WERI-Rb-1 (cell line): ENCODE results near the gene SATB2.

ENCODE experiments used
- DNase-seq: peaks from one replicate; pipeline ENCODE4 v3.0.0-alpha.2; 2020
- H3K27ac ChIP-seq: fragments of 250-450 bp; sonication (Bioruptor Pico); 2 replicates; pipeline ENCODE4 v1.5.1; 2020; ENCODE audit warnings: mild to moderate bottlenecking, moderate library complexity
- H3K27me3 ChIP-seq: fragments of 250-450 bp; sonication (Bioruptor Pico); 2 replicates; pipeline ENCODE4 v1.5.1; 2021; ENCODE audit warnings: mild to moderate bottlenecking, low read depth, moderate library complexity; ENCODE audit not compliant: insufficient read depth, severe bottlenecking
- H3K36me3 ChIP-seq: fragments of 250-450 bp; sonication (Bioruptor Pico); 2 replicates; pipeline ENCODE4 v1.5.1; 2020; ENCODE audit warnings: mild to moderate bottlenecking, moderate library complexity
- H3K4me3 ChIP-seq: 2 replicates; pipeline ENCODE4 v1.5.1; 2011; ENCODE audit warnings: low read depth, mild to moderate bottlenecking, control low read depth, low read length
- H3K9me3 ChIP-seq: fragments of 250-450 bp; sonication (Bioruptor Pico); 2 replicates; pipeline ENCODE4 v1.5.1; 2021; ENCODE audit warnings: mild to moderate bottlenecking, moderate library complexity; ENCODE audit not compliant: severe bottlenecking
- CTCF ChIP-seq: IDR thresholded peaks from 2 replicates; pipeline ENCODE4 v1.5.1; 2011; ENCODE audit warnings: low read depth, mild to moderate bottlenecking, control low read depth, inconsistent platforms, low read length

Gene SATB2

GRCh38 chr2:199382091-199382490 is 75.6 kb downstream of the SATB2 start:
- Histone ChIP-seq H3K4me3 (no peak overlapping the region), H3K27ac (no peak overlapping the region), H3K9me3 (no peaks in the 10 kb centered on the region), H3K27me3 (no peaks in the 10 kb centered on the region), H3K36me3 (peaks cover 16% of the 10 kb centered on the region; the same call in 1 of the 2 replicates)
- no peak for DNase-seq
- no peak for TF ChIP-seq CTCF

- no peaks in the 10 kb centered on the region for H3K9me3 ChIP-seq
- no peak for TF ChIP-seq CTCF
- H3K36me3 ChIP-seq = peaks cover 16% of the 10 kb centered on the region; the same call in 1 of the 2 replicates
- no peak overlapping the region for H3K27ac ChIP-seq
- no peaks in the 10 kb centered on the region for H3K27me3 ChIP-seq
- H3K4me3 ChIP-seq = no peak overlapping the region
- DNase-seq = no peak
Measured at GRCh38 chr2:199381531-199381930, 76.2 kb downstream of the SATB2 start.

GRCh38 chr2:199378948-199379650 is 78.6 kb downstream of the SATB2 start:
- no peaks in the 10 kb centered on the region for H3K9me3 ChIP-seq
- DNase-seq = no peak
- H3K36me3 ChIP-seq = peaks cover 16% of the 10 kb centered on the region; the same call in 1 of the 2 replicates
- no peak for TF ChIP-seq CTCF
- H3K27me3 ChIP-seq = no peaks in the 10 kb centered on the region
- H3K4me3 ChIP-seq = no peak overlapping the region
- H3K27ac ChIP-seq = no peak overlapping the region

- TF ChIP-seq CTCF = no peak
- no peaks in the 10 kb centered on the region for H3K27me3 ChIP-seq
- DNase-seq = no peak
- H3K4me3 ChIP-seq = no peak overlapping the region
- no peaks in the 10 kb centered on the region for H3K9me3 ChIP-seq
- H3K27ac ChIP-seq = no peak overlapping the region
- peaks cover 18% of the 10 kb centered on the region for H3K36me3 ChIP-seq
Measured at GRCh38 chr2:199370150-199370780, 87.5 kb downstream of the SATB2 start.

- no peak overlapping the region for H3K4me3 ChIP-seq
- DNase-seq = no peak
- peaks cover 9% of the 10 kb centered on the region; the same call in 1 of the 2 replicates for H3K36me3 ChIP-seq
- no peaks in the 10 kb centered on the region for H3K27me3 ChIP-seq
- no peaks in the 10 kb centered on the region for H3K9me3 ChIP-seq
- no peak overlapping the region for H3K27ac ChIP-seq
- TF ChIP-seq CTCF = no peak
Measured at GRCh38 chr2:199366406-199366805, 91.3 kb downstream of the SATB2 start.
